A549 (cell line): ENCODE data around the gene UFD1. TPM values are rescaled to one million over a fixed set of nuclear protein-coding genes. Genes with fewer than 3 reads are reported as not detected.

Experiments
- ATAC-seq, 2 experiments: fragments of 200-7000 bp in 1 of 2; fragments of >200 bp in 1 of 2; cut with Nextera tagmentation in 1 of 2; cut with Tn5 transposase in 1 of 2; 3 replicates each; pipeline versions ENCODE4 v1.8.0 to v1.9.1; 2018 to 2020; ENCODE audit warnings: mild to moderate bottlenecking in 1 of 2, moderate library complexity in 1 of 2
- CTCF ChIA-PET: fragments of 300-600 bp; sonication (Branson Sonifier 250); formaldehyde crosslinking; extraction: SDS; loops from one replicate; lab custom pipeline; 2021; ENCODE audit warnings: antibody characterized with exemption, inconsistent platforms; lab: Yijun Ruan, JAX
- POLR2A ChIA-PET: fragments of 350-600 bp; formaldehyde crosslinking; extraction: SDS; loops from one replicate; lab custom pipeline; 2021; ENCODE audit warnings: antibody characterized with exemption, inconsistent platforms; lab: Yijun Ruan, JAX
- DNase-seq, 2 experiments: peaks; one replicate each; pipeline versions ENCODE4 v3.0.0 to v3.0.0-alpha.2; 2011 to 2016; ENCODE audit warnings: low read depth in 1 of 2, low spot score in 1 of 2
- FAIRE-seq: peaks from 2 replicates; lab custom pipeline; 2011; peaks lifted over from hg19 to GRCh38; lab: Jason Lieb, UNC
- H3K27ac ChIP-seq, 2 experiments: fragments of >200 bp; sonication (Bioruptor Twin); formaldehyde crosslinking; 3 replicates each; pipeline ENCODE4 v1.5.1; 2016 to 2017
- H3K4me1 ChIP-seq: fragments of >200 bp; sonication (Bioruptor Twin); formaldehyde crosslinking; 3 replicates; pipeline ENCODE4 v1.6.1; 2016
- H3K4me2 ChIP-seq: fragments of >200 bp; sonication (Bioruptor Twin); formaldehyde crosslinking; 3 replicates; pipeline ENCODE4 v1.6.1; 2016
- H3K4me3 ChIP-seq: fragments of >200 bp; sonication (Bioruptor Twin); formaldehyde crosslinking; 3 replicates; pipeline ENCODE4 v1.5.1; 2016
- H3K9me3 ChIP-seq: fragments of >200 bp; sonication (Bioruptor Twin); formaldehyde crosslinking; 3 replicates; pipeline ENCODE4 v1.6.1; 2016
- ATOH8 ChIP-seq: fragments of 250-450 bp; sonication (Bioruptor Pico); IDR thresholded peaks from 2 replicates; pipeline ENCODE4 v1.5.0; 2020; ENCODE audit warnings: low read depth, mild to moderate bottlenecking, moderate library complexity
- CBX2 ChIP-seq: fragments of 200-600 bp; sonication (generic); IDR thresholded peaks from 2 replicates; pipeline ENCODE4 v1.6.1; 2016; ENCODE audit warnings: low read depth, mild to moderate bottlenecking, borderline replicate concordance
- CEBPB ChIP-seq, 2 experiments: fragments of >200 bp in 1 of 2; sonication (Bioruptor Twin) in 1 of 2; formaldehyde crosslinking in 1 of 2; IDR thresholded peaks; 2 replicates each; pipeline ENCODE4 v1.6.1; 2012 to 2016
- CTCF ChIP-seq: fragments of >200 bp; sonication (Bioruptor Twin); formaldehyde crosslinking; IDR thresholded peaks from 3 replicates; pipeline ENCODE4 v1.5.1; 2016
- E2F6 ChIP-seq: IDR thresholded peaks from 2 replicates; pipeline ENCODE4 v1.6.1; 2012; ENCODE audit warnings: low read depth, borderline replicate concordance
- EHF ChIP-seq: fragments of 250-450 bp; sonication (Bioruptor Pico); IDR thresholded peaks from 2 replicates; pipeline ENCODE4 v1.5.0; 2020; ENCODE audit warnings: mild to moderate bottlenecking
- FOSL2 ChIP-seq, 2 experiments: fragments of 450-650 bp in 1 of 2; fragments of >200 bp in 1 of 2; sonication (Bioruptor Twin) in 1 of 2; formaldehyde crosslinking; IDR thresholded peaks; 2 replicates each; pipeline versions ENCODE4 v1.5.0 to v1.6.1; 2016 to 2020; ENCODE audit warnings: mild to moderate bottlenecking in 1 of 2, moderate library complexity in 1 of 2
- GATA3 ChIP-seq: IDR thresholded peaks from 2 replicates; pipeline ENCODE4 v1.6.1; 2012; ENCODE audit warnings: borderline replicate concordance
- HEYL ChIP-seq: fragments of 250-450 bp; sonication (Bioruptor Pico); IDR thresholded peaks from 2 replicates; pipeline ENCODE4 v1.8.0; 2021; ENCODE audit warnings: mild to moderate bottlenecking, moderate library complexity
- HMGXB4 ChIP-seq: fragments of 250-450 bp; sonication (Bioruptor Pico); IDR thresholded peaks from 2 replicates; pipeline ENCODE4 v1.5.0; 2021; ENCODE audit warnings: mild to moderate bottlenecking, moderate library complexity, borderline replicate concordance
- JUN ChIP-seq, 2 experiments: fragments of >200 bp; sonication (Bioruptor Twin); formaldehyde crosslinking; IDR thresholded peaks; 2 replicates in 1 of 2; 3 replicates in 1 of 2; pipeline ENCODE4 v1.6.1; 2016 to 2017
- JUNB ChIP-seq: fragments of >200 bp; sonication (Bioruptor Twin); formaldehyde crosslinking; IDR thresholded peaks from 2 replicates; pipeline ENCODE4 v1.6.1; 2016
- KDM1A ChIP-seq: fragments of 200-600 bp; sonication (generic); IDR thresholded peaks from 2 replicates; pipeline ENCODE4 v1.6.1; 2016; ENCODE audit warnings: low read depth, mild to moderate bottlenecking
- NFE2L2 ChIP-seq: fragments of 150-350 bp; conservative IDR thresholded peaks from 2 replicates; pipeline ENCODE4 v1.6.1; 2014; ENCODE audit warnings: low read length
- NR3C1 ChIP-seq: fragments of >200 bp; sonication (Bioruptor Twin); formaldehyde crosslinking; IDR thresholded peaks from 3 replicates; pipeline ENCODE4 v1.6.1; 2017
- RARB ChIP-seq: fragments of 250-450 bp; sonication (Bioruptor Pico); IDR thresholded peaks from 2 replicates; pipeline ENCODE4 v1.8.0; 2021; ENCODE audit warnings: mild to moderate bottlenecking, moderate library complexity
- REST ChIP-seq: fragments of 200-600 bp; sonication (generic); IDR thresholded peaks from 2 replicates; pipeline ENCODE4 v1.6.1; 2016; ENCODE audit warnings: antibody characterized with exemption, mild to moderate bottlenecking, moderate library complexity
- RFX5 ChIP-seq: fragments of 450-650 bp; IDR thresholded peaks from 2 replicates; pipeline ENCODE4 v1.7.1; 2014; ENCODE audit warnings: antibody characterized with exemption, mild to moderate bottlenecking, moderate library complexity
- SMC3 ChIP-seq: fragments of >200 bp; sonication (Bioruptor Twin); formaldehyde crosslinking; IDR thresholded peaks from 3 replicates; pipeline ENCODE4 v1.6.1; 2018; ENCODE audit warnings: inconsistent platforms
- TFCP2L1 ChIP-seq: fragments of 250-450 bp; sonication (Bioruptor Pico); IDR thresholded peaks from 2 replicates; pipeline ENCODE4 v1.5.0; 2021; ENCODE audit warnings: mild to moderate bottlenecking
- TP53 ChIP-seq: fragments of 250-450 bp; sonication (Bioruptor Pico); IDR thresholded peaks from 2 replicates; pipeline ENCODE4 v1.5.0; 2021; ENCODE audit warnings: mild to moderate bottlenecking, moderate library complexity
- USF2 ChIP-seq: fragments of 450-650 bp; IDR thresholded peaks from 2 replicates; pipeline ENCODE4 v1.6.1; 2014; ENCODE audit warnings: antibody characterized with exemption
- ZFP36 ChIP-seq: fragments of 450-650 bp; IDR thresholded peaks from 2 replicates; pipeline ENCODE4 v1.6.1; 2014; ENCODE audit warnings: borderline replicate concordance; ENCODE audit not compliant: partially characterized antibody
- WGBS: methylation state at CpG from one replicate; pipeline ENCODE4 v1.1.6; 2017; ENCODE audit errors: missing lambda C conversion rate; 5-methylcytosine and 5-hydroxymethylcytosine counted together
- polyA plus RNA-seq, 4 experiments: library from polyadenylated mRNA; depleted of rRNA in 3 of 4; stranded (reverse); fragments of >200 nt; fragmentation: RNase III in 1 of 4; extraction: RNeasy Plus Mini Kit Qiagen cat#74134 plus additional on column Dnase treatment in 1 of 4; gene quantifications; 2 replicates in 3 of 4; 3 replicates in 1 of 4; pipeline ENCODE4 v1.2.3, GENCODE V29; 2011 to 2017

Gene UFD1
- polyA plus RNA-seq, 2 of the 4 experiments (the other 2 are of a cell fraction), result 95.4 to 96.1 TPM

GRCh38 chr22:19419464-19420178 lies 59.4 kb downstream of the UFD1 start:
- no peak for DNase-seq
- POLR2A ChIA-PET, result no interaction called here
- Histone ChIP-seq H3K27ac (no peak overlapping the region), H3K9me3 (no peaks in the 10 kb centered on the region), H3K4me3 (no peak overlapping the region), H3K4me1 (no peaks in the 10 kb centered on the region), H3K4me2 (no peak overlapping the region)
- CTCF ChIA-PET, result interaction anchor here (1.2 kb wide), 2 partner anchors 9 to 119 kb away, joined by 3 read pairs; no protein-coding TSS in a partner anchor
- WGBS, result 86% methylated on average over 5 of the region's 5 CpGs
- FAIRE-seq, result no peak
- ATAC-seq, result no peak
- TF ChIP-seq HEYL (CRISPR knock-in tag) (no peak), KDM1A (no peak), ATOH8 (CRISPR knock-in tag) (no peak), E2F6 (no peak), RARB (CRISPR knock-in tag) (no peak), CTCF (no peak), JUNB (no peak), GATA3 (no peak), JUN (IDR thresholded peaks at IDR 0.05) (no peak), FOSL2 (IDR thresholded peaks at IDR 0.05) (no peak), FOSL2 (CRISPR knock-in tag; IDR thresholded peaks at IDR 0.05) (no peak)

- ATAC-seq (no peak), DNase-seq (no peak), FAIRE-seq (no peak)
- 89% methylated on average over 5 of the region's 5 CpGs for WGBS
- Histone ChIP-seq H3K4me3 (no peak overlapping the region), H3K9me3 (no peaks in the 10 kb centered on the region), H3K4me2 (no peak overlapping the region), H3K27ac (no peak overlapping the region), H3K4me1 (no peaks in the 10 kb centered on the region)
- ChIA-PET CTCF (interaction anchor here (1.2 kb wide), 1 partner anchor 119 kb away, joined by 3 read pairs; no protein-coding TSS in a partner anchor), POLR2A (no interaction called here)
- no peak for TF ChIP-seq CBX2
- no peak for TF ChIP-seq REST
- TF ChIP-seq ZFP36, result no peak
- no peak for TF ChIP-seq NFE2L2
- TF ChIP-seq HEYL (CRISPR knock-in tag), result no peak
- no peak for TF ChIP-seq USF2
- no peak for TF ChIP-seq TFCP2L1 (CRISPR knock-in tag)
- TF ChIP-seq TP53 (CRISPR knock-in tag), result no peak
- no peak for TF ChIP-seq CEBPB (IDR thresholded peaks at IDR 0.05)
- no peak for TF ChIP-seq HMGXB4 (CRISPR knock-in tag)
- no peak for TF ChIP-seq EHF (CRISPR knock-in tag)
- TF ChIP-seq JUN (IDR thresholded peaks at IDR 0.05), result no peak
- TF ChIP-seq SMC3, result no peak
- no peak for TF ChIP-seq GATA3
- TF ChIP-seq NR3C1, result no peak
- no peak for TF ChIP-seq RFX5
Observed at GRCh38 chr22:19419086-19419463, 59.9 kb downstream of the UFD1 start.
